K562 (cell line): ENCODE measurements around the gene NFIB. TPM values are rescaled to one million over a fixed set of nuclear protein-coding genes. Genes with fewer than 3 reads are reported as not detected.
A peak's percentile ranks its signal among the peaks of the same experiment; 100 is the strongest.

Experiments used
- GATAD2B ChIP-seq: fragments of 450-650 bp; IDR thresholded peaks from 2 replicates; pipeline ENCODE4 v1.6.1; 2017; ENCODE audit warnings: mild to moderate bottlenecking, borderline replicate concordance
- IFI16 ChIP-seq: fragments of 250-450 bp; sonication (Bioruptor Pico); IDR thresholded peaks from 2 replicates; pipeline ENCODE4 v2.1.2; 2022; ENCODE audit warnings: mild to moderate bottlenecking, inconsistent platforms
- MEIS2 ChIP-seq: fragments of 450-650 bp; IDR thresholded peaks from 2 replicates; pipeline ENCODE4 v1.6.1; 2014; ENCODE audit warnings: mild to moderate bottlenecking; ENCODE audit not compliant: partially characterized antibody
- MTA1 ChIP-seq: fragments of 450-650 bp; IDR thresholded peaks from 2 replicates; pipeline ENCODE4 v1.6.1; 2017; ENCODE audit warnings: borderline replicate concordance
- POLR2AphosphoS5 ChIP-seq: IDR thresholded peaks from 2 replicates; pipeline ENCODE4 v1.6.1; 2011; ENCODE audit warnings: mild to moderate bottlenecking, low read depth, low read length, moderate library complexity; ENCODE audit not compliant: control insufficient read depth, insufficient read depth
- PPARD ChIP-seq: fragments of 250-450 bp; sonication (Bioruptor Pico); IDR thresholded peaks from 2 replicates; pipeline ENCODE4 v1.8.0; 2022; ENCODE audit warnings: inconsistent platforms, mild to moderate bottlenecking, moderate library complexity
- SMARCE1 ChIP-seq: fragments of 450-650 bp; IDR thresholded peaks from 2 replicates; pipeline ENCODE4 v1.7.1; 2016; ENCODE audit warnings: mild to moderate bottlenecking
- TAF15 ChIP-seq: fragments of 200-400 bp; formaldehyde crosslinking; IDR thresholded peaks from 2 replicates; pipeline ENCODE4 v1.6.1; 2017; ENCODE audit warnings: mild to moderate bottlenecking, low read depth, low read length, moderate library complexity
- TCF7 ChIP-seq: sonication (generic); IDR thresholded peaks from 2 replicates; pipeline ENCODE4 v1.6.1; 2016; ENCODE audit warnings: antibody characterized with exemption, borderline replicate concordance
- TEAD4 ChIP-seq, 2 experiments: sonication (generic) in 1 of 2; formaldehyde crosslinking in 1 of 2; IDR thresholded peaks; 2 replicates each; pipeline versions ENCODE4 v1.6.1 to v1.8.0; 2012 to 2022; ENCODE audit warnings: borderline replicate concordance in 1 of 2, inconsistent platforms in 1 of 2, low read length in 1 of 2, mild to moderate bottlenecking in 1 of 2, missing genetic modification reagents in 1 of 2
- TFAM ChIP-seq: fragments of 250-450 bp; sonication (Bioruptor Pico); conservative IDR thresholded peaks from 2 replicates; pipeline ENCODE4 v1.5.0; 2021; ENCODE audit warnings: mild to moderate bottlenecking, moderate library complexity
- ZNF124 ChIP-seq: sonication (generic); formaldehyde crosslinking; IDR thresholded peaks from 2 replicates; pipeline ENCODE4 v1.8.1; 2022; ENCODE audit warnings: missing genetic modification reagents
- ZNF133 ChIP-seq: fragments of 250-450 bp; sonication (Bioruptor Pico); IDR thresholded peaks from 2 replicates; pipeline ENCODE4 v1.4.0; 2020; ENCODE audit warnings: mild to moderate bottlenecking
- ZNF140 ChIP-seq: fragments of 250-450 bp; sonication (Bioruptor Pico); IDR thresholded peaks from 2 replicates; pipeline ENCODE4 v1.8.0; 2021; ENCODE audit warnings: moderate library complexity, mild to moderate bottlenecking, inconsistent platforms
- ZZZ3 ChIP-seq: fragments of 450-650 bp; IDR thresholded peaks from 2 replicates; pipeline ENCODE4 v1.6.1; 2016; ENCODE audit warnings: antibody characterized with exemption, mild to moderate bottlenecking, moderate library complexity
- polyA plus RNA-seq, 8 experiments: library from polyadenylated mRNA; depleted of rRNA in 4 of 8; stranded (reverse) in 5 of 8; unstranded in 3 of 8; fragments of >200 nt; fragmentation: Nextera tagmentation in 2 of 8; fragmentation: Illumina TruSeq in 1 of 8; extraction: Ambion mirVana in 2 of 8; extraction: Trizol in 1 of 8; gene quantifications; 2 replicates each; pipeline versions ENCODE4 v1.2.1 to v1.2.3, GENCODE V29; 2011 to 2014; ENCODE audit warnings: inconsistent platforms in 1 of 8, missing spikeins in 1 of 8
- total RNA-seq, 7 experiments: library from RNA; depleted of rRNA in 6 of 7; stranded (reverse); fragments of >200 nt in 6 of 7; fragmentation: Illumina TruSeq in 2 of 7; extraction: Trizol in 2 of 7; gene quantifications; 2 replicates each; pipeline versions ENCODE4 v1.2.1 to v1.2.3, GENCODE V29; 2011 to 2021; ENCODE audit warnings: low replicate concordance in 1 of 7
- TF ChIP-seq, protein P1 (sequence below): sonication (generic); formaldehyde crosslinking; IDR thresholded peaks from 2 replicates; pipeline ENCODE4 v1.8.1; 2022; ENCODE audit warnings: missing genetic modification reagents
- TF ChIP-seq, protein P2 (sequence below): fragments of 250-450 bp; sonication (Bioruptor Pico); IDR thresholded peaks from 2 replicates; pipeline ENCODE4 v1.5.0; 2021; ENCODE audit warnings: mild to moderate bottlenecking, borderline replicate concordance
- TF ChIP-seq, protein P3 (sequence below): fragments of 250-450 bp; sonication (Bioruptor Pico); IDR thresholded peaks from 2 replicates; pipeline ENCODE4 v1.4.0; 2020; ENCODE audit warnings: mild to moderate bottlenecking, moderate library complexity
- TF ChIP-seq, protein P4 (sequence below): fragments of 450-650 bp; IDR thresholded peaks from 2 replicates; pipeline ENCODE4 v1.6.1; 2016

Gene NFIB
- total and polyA plus RNA-seq, 9 of the 15 experiments (the other 6 are each of a cell fraction or from before 2014, with no cell fraction given), result 1.2 to 3.3 (median 1.9) TPM

DNA sequence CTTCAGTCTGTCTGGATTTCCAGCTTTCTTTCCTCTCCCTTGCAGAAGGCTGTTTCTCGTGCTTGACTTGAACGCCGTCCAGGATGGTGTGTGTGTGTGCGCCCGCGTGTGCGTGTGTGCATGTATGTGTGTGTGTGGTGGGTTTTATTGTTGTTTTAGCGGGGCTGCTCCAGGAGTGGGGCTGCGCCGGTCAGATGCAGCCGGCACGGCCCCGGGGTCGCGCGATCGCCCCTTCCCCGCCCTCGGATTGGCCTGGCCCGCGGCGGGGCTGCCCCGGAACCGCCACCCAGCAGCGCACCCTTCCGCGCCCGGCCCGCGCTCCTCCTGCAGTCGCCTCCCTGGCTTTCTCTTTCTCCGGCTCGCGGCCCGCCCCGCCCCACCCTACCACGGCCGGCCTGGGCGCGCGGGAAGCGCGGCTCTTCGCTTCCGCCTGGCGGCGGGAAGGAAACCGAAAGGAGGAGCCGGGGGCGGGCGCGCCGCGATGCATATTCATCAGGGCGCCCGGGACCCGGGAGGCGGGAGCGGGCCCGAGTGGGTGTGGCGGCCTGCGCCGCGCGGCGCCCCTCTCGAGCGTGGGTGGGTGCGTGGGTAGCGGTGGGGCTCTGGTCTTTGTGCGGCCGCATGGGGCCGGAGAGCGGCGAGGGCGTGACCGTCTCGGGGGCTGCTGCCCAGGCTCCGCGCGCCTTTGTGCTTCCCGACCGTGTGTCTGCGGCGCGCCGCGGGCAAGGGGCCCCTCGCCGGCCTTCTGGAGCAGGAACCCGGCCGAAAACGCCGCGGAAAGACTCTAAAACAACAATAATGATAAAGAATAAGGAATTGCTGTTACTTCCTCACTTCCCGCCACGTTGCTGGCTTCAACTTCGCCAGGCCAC is 8.5 kb upstream of the NFIB start (continued):
- TF ChIP-seq TFAM (CRISPR knock-in tag) (no peak), MEIS2 (no peak), IFI16 (CRISPR knock-in tag) (no peak), SMARCE1 (no peak), PPARD (no peak), TCF7 (no peak), GATAD2B (peak; percentile 87; the same call in 1 of the 2 replicates), MTA1 (no peak), ZNF133 (CRISPR knock-in tag) (no peak), ZNF124 (no peak), TEAD4 (IDR thresholded peaks at IDR 0.05; ENCODE audit: low read length) (peak; percentile 74), TEAD4 (CRISPR knock-in tag; IDR thresholded peaks at IDR 0.05; ENCODE audit: borderline replicate concordance) (no peak), TAF15 (no peak), ZZZ3 (no peak), POLR2AphosphoS5 (0 out of 2 replicates have a peak, but pooled peaks have one; percentile 28), ZNF140 (CRISPR knock-in tag) (no peak)
- TF ChIP-seq, protein P1, sequence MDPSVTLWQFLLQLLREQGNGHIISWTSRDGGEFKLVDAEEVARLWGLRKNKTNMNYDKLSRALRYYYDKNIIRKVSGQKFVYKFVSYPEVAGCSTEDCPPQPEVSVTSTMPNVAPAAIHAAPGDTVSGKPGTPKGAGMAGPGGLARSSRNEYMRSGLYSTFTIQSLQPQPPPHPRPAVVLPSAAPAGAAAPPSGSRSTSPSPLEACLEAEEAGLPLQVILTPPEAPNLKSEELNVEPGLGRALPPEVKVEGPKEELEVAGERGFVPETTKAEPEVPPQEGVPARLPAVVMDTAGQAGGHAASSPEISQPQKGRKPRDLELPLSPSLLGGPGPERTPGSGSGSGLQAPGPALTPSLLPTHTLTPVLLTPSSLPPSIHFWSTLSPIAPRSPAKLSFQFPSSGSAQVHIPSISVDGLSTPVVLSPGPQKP (CRISPR knock-in tag), result no peak
- TF ChIP-seq, protein P2, sequence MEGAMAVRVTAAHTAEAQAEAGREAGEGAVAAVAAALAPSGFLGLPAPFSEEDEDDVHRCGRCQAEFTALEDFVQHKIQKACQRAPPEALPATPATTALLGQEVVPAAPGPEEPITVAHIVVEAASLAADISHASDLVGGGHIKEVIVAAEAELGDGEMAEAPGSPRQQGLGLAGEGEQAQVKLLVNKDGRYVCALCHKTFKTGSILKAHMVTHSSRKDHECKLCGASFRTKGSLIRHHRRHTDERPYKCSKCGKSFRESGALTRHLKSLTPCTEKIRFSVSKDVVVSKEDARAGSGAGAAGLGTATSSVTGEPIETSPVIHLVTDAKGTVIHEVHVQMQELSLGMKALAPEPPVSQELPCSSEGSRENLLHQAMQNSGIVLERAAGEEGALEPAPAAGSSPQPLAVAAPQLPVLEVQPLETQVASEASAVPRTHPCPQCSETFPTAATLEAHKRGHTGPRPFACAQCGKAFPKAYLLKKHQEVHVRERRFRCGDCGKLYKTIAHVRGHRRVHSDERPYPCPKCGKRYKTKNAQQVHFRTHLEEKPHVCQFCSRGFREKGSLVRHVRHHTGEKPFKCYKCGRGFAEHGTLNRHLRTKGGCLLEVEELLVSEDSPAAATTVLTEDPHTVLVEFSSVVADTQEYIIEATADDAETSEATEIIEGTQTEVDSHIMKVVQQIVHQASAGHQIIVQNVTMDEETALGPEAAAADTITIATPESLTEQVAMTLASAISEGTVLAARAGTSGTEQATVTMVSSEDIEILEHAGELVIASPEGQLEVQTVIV (CRISPR knock-in tag), result no peak
- TF ChIP-seq, protein P3, sequence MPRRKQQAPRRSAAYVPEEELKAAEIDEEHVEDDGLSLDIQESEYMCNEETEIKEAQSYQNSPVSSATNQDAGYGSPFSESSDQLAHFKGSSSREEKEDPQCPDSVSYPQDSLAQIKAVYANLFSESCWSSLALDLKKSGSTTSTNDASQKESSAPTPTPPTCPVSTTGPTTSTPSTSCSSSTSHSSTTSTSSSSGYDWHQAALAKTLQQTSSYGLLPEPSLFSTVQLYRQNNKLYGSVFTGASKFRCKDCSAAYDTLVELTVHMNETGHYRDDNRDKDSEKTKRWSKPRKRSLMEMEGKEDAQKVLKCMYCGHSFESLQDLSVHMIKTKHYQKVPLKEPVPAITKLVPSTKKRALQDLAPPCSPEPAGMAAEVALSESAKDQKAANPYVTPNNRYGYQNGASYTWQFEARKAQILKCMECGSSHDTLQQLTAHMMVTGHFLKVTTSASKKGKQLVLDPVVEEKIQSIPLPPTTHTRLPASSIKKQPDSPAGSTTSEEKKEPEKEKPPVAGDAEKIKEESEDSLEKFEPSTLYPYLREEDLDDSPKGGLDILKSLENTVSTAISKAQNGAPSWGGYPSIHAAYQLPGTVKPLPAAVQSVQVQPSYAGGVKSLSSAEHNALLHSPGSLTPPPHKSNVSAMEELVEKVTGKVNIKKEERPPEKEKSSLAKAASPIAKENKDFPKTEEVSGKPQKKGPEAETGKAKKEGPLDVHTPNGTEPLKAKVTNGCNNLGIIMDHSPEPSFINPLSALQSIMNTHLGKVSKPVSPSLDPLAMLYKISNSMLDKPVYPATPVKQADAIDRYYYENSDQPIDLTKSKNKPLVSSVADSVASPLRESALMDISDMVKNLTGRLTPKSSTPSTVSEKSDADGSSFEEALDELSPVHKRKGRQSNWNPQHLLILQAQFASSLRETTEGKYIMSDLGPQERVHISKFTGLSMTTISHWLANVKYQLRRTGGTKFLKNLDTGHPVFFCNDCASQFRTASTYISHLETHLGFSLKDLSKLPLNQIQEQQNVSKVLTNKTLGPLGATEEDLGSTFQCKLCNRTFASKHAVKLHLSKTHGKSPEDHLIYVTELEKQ (CRISPR knock-in tag), result no peak
- TF ChIP-seq, protein P4, sequence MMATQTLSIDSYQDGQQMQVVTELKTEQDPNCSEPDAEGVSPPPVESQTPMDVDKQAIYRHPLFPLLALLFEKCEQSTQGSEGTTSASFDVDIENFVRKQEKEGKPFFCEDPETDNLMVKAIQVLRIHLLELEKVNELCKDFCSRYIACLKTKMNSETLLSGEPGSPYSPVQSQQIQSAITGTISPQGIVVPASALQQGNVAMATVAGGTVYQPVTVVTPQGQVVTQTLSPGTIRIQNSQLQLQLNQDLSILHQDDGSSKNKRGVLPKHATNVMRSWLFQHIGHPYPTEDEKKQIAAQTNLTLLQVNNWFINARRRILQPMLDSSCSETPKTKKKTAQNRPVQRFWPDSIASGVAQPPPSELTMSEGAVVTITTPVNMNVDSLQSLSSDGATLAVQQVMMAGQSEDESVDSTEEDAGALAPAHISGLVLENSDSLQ, result no peak
